ENCODE results near the gene LRRC75A. TPM values are rescaled to one million over a fixed set of nuclear protein-coding genes. Genes with fewer than 3 reads are reported as not detected.

The LRRC75A gene
- total and polyA plus RNA-seq, 2 of the 13 experiments (the other 11 are each of a cell fraction or from before 2014, with no cell fraction given) = 0.03 TPM; not detected in 1

DNA sequence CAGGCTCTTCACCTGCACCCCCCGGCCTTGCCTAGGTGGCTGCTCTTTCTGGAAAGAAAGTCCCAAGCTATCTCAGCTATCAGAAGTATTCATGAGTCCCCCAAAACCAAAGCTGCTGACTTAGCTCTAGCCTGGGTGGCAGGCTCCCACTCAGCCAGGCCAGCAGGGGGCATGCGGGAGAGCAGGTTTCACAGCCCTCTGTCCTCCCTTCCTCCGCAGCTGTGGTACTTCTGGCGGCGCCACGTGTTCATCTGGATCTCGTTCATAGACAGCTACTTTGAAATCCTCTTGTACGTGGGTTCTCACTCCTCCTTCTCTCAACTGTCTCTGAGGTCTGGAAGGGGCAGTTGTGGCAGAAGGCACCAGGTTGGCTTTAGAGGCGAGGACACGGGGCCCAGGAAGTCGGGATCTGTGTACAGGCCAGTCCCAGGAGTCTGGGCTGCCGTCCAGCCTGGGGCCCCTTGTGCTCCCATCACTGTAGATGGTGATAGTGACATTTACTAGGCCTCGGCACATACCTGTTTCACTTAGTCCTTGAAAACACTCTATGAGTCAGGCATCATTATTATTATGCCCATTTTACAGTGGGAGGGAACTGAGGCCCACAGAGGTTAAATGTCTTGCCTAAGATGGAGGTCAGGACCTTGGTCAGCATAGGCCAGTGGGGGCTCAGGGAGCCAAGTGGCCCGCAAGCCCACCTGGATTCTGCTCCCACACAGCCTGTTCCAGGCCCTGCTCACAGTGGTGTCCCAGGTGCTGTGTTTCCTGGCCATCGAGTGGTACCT is 63.7 kb downstream of the LRRC75A start (continued):
- TF ChIP-seq ZNF704 (CRISPR knock-in tag; IDR thresholded peaks at IDR 0.05; ENCODE audit: borderline replicate concordance) = 0 out of 2 replicates have a peak, but pooled peaks have one; percentile 81
- TF ChIP-seq RFX3 (CRISPR knock-in tag; IDR thresholded peaks at IDR 0.05) = no peak
- TF ChIP-seq ZNF207 (IDR thresholded peaks at IDR 0.05; ENCODE audit: borderline replicate concordance) = no peak
- TF ChIP-seq ZNF766 (CRISPR knock-in tag; IDR thresholded peaks at IDR 0.05; ENCODE audit: borderline replicate concordance) = no peak; the same call in 1 of the 2 replicates
- TF ChIP-seq FOXO1 (CRISPR knock-in tag; IDR thresholded peaks at IDR 0.05) = peak; percentile 38; the same call in 1 of the 2 replicates
- peak; percentile 34; the same call in 1 of the 2 replicates for TF ChIP-seq PHF8 (CRISPR knock-in tag; IDR thresholded peaks at IDR 0.05)
- TF ChIP-seq, protein P1, sequence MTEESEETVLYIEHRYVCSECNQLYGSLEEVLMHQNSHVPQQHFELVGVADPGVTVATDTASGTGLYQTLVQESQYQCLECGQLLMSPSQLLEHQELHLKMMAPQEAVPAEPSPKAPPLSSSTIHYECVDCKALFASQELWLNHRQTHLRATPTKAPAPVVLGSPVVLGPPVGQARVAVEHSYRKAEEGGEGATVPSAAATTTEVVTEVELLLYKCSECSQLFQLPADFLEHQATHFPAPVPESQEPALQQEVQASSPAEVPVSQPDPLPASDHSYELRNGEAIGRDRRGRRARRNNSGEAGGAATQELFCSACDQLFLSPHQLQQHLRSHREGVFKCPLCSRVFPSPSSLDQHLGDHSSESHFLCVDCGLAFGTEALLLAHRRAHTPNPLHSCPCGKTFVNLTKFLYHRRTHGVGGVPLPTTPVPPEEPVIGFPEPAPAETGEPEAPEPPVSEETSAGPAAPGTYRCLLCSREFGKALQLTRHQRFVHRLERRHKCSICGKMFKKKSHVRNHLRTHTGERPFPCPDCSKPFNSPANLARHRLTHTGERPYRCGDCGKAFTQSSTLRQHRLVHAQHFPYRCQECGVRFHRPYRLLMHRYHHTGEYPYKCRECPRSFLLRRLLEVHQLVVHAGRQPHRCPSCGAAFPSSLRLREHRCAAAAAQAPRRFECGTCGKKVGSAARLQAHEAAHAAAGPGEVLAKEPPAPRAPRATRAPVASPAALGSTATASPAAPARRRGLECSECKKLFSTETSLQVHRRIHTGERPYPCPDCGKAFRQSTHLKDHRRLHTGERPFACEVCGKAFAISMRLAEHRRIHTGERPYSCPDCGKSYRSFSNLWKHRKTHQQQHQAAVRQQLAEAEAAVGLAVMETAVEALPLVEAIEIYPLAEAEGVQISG (CRISPR knock-in tag; IDR thresholded peaks at IDR 0.05) = peak; percentile 87
- TF ChIP-seq SAP130 (CRISPR knock-in tag; IDR thresholded peaks at IDR 0.05; ENCODE audit: low read depth) = 0 out of 2 replicates have a peak, but pooled peaks have one; percentile 39
- peak; percentile 59; the same call in 1 of the 2 replicates for TF ChIP-seq ZNF33B (CRISPR knock-in tag; IDR thresholded peaks at IDR 0.05)
- TF ChIP-seq ATRX (CRISPR knock-in tag; IDR thresholded peaks at IDR 0.05; ENCODE audit: borderline replicate concordance) = no peak
- TF ChIP-seq NR1H2 (CRISPR knock-in tag; IDR thresholded peaks at IDR 0.05; ENCODE audit: borderline replicate concordance, low read depth) = no peak
- TF ChIP-seq DRAP1 (CRISPR knock-in tag; IDR thresholded peaks at IDR 0.05) = no peak
- peak; percentile 56; the same call in 1 of the 2 replicates for TF ChIP-seq HOXA3 (CRISPR knock-in tag; IDR thresholded peaks at IDR 0.05)
- TF ChIP-seq, protein P2, sequence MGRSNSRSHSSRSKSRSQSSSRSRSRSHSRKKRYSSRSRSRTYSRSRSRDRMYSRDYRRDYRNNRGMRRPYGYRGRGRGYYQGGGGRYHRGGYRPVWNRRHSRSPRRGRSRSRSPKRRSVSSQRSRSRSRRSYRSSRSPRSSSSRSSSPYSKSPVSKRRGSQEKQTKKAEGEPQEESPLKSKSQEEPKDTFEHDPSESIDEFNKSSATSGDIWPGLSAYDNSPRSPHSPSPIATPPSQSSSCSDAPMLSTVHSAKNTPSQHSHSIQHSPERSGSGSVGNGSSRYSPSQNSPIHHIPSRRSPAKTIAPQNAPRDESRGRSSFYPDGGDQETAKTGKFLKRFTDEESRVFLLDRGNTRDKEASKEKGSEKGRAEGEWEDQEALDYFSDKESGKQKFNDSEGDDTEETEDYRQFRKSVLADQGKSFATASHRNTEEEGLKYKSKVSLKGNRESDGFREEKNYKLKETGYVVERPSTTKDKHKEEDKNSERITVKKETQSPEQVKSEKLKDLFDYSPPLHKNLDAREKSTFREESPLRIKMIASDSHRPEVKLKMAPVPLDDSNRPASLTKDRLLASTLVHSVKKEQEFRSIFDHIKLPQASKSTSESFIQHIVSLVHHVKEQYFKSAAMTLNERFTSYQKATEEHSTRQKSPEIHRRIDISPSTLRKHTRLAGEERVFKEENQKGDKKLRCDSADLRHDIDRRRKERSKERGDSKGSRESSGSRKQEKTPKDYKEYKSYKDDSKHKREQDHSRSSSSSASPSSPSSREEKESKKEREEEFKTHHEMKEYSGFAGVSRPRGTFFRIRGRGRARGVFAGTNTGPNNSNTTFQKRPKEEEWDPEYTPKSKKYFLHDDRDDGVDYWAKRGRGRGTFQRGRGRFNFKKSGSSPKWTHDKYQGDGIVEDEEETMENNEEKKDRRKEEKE (IDR thresholded peaks at IDR 0.05) = no peak
- TF ChIP-seq TBX3 (IDR thresholded peaks at IDR 0.05; ENCODE audit: borderline replicate concordance) = no peak
- TF ChIP-seq ZNF205 (CRISPR knock-in tag; IDR thresholded peaks at IDR 0.05) = peak; percentile 64; the same call in 1 of the 2 replicates
- no peak for TF ChIP-seq MED1 (CRISPR knock-in tag; IDR thresholded peaks at IDR 0.05)
- peak; percentile 28; the same call in 1 of the 2 replicates for TF ChIP-seq NRL (CRISPR knock-in tag; IDR thresholded peaks at IDR 0.05; ENCODE audit: borderline replicate concordance)
- TF ChIP-seq GMEB1 (CRISPR knock-in tag; IDR thresholded peaks at IDR 0.05; ENCODE audit: borderline replicate concordance) = no peak
- TF ChIP-seq THYN1 (CRISPR knock-in tag; IDR thresholded peaks at IDR 0.05; ENCODE audit: borderline replicate concordance, low read depth) = no peak
